NCI-H1092 treated with DMSO at 0.1 percent for 48 hours (cell line): Measurements from ENCODE around the gene CD2AP.
"Not testable (repeated sequence)": the region's sequence is repeated elsewhere in the genome, so short reads cannot be mapped to it uniquely, and the experiment has no call there.

Experiments
- DNase-seq: peaks from one replicate; lab custom pipeline; 2025; lab: John Stamatoyannopoulos, UW

Gene CD2AP

DNA sequence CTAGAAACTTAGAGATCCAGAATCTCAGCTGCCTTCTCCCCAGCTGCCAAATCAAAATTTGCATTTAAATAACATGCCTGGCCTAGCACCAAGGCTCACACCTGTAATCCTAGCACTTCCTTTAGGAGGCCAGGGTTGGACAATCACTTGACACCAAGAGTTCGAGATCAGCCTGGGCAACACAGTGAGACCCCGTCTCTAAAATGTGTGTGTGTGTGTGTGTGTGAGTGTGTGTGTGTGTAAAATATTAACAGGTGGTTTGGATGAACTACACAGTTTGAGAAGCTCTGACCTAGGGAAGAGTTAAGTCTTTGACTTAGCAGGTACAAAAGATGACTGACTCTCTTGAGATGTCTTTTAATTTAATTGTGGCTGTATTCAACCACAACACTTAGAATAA, 20.2 kb upstream of the CD2AP start:
- no peak for DNase-seq

DNA sequence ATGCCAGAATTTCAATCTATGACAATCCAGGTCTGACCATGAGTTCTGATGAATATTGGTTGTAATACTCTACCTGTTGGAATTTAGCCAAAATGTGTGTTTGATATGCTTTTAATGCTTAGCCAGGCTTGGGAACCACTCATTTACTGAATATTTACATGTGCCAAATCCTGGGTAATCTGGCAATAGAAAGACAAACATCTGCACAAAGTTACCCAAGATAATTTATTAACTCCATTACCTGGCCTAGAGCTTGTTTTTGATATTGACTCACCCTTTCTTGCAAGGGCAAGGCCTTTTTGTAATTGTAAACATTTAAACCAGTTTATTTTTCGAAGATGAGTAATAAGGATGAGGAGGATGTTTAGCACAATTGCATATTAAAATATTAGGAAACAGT, 13.5 kb upstream of the CD2AP start:
- DNase-seq, result peak; percentile 42

DNA sequence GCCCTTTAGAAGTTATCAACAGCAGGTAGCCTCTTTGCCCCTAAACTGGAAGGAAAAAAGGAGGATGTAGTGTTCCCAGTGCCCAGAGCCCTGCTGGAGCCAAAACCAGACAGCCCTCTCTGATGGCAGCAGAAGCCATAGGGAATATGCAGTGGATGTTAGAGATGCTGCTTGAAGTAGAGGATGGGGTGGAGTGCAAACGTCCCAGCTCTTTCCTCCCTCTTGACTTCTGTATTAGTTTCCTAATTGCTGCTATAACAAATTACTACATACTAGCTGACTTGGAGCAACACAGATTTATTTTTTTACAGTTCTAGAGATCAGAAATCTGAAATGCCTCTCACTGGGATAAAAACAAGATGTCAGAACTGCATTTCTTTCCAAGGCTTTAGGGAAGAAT, 12.5 kb upstream of the CD2AP start:
- no peak for DNase-seq

DNA sequence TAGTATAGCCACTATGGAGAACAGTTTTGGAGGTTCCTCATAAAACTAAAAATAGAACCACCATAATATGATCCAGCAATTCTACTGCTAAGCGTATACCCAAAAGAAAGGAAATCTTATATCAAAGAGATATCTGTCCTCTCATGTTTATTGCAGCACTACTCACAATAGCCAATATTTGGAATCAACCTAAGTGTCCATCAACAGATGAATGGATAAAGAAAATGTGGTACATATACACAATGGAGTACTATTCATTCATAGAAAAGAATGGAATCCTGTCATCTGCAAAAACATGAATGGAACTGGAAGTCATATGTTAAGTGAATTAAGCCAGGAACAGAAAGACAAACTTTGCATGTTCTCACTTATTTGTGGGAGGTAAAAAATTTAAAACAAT, 5.7 kb upstream of the CD2AP start:
- DNase-seq, result no peak

DNA sequence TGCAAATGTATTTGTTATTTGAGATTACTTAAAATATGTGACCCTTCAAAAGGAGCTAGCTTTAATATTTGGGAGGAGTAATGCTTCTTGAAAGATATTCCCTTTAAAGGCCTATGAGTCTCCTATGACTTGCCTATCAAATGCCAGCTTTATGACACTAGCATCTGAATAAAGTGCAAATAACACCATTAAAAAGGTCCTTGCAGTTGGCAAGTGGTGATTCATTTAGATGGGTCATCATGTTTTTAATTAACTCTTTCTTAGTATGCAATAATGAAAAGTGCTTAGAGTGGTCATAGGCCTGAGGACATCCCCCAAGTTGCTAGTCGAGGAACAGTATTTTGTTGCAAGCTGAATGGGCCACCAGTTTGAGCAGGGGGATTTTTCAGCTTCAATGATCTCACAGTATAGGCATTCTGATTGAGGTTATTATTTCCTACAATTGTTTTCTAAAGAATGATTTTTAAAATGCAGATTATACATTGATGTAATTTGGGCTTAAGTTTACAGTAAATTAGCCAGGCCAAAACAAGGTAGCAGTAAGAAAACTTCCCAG, 3.7 kb upstream of the CD2AP start:
- DNase-seq, result no peak

DNA sequence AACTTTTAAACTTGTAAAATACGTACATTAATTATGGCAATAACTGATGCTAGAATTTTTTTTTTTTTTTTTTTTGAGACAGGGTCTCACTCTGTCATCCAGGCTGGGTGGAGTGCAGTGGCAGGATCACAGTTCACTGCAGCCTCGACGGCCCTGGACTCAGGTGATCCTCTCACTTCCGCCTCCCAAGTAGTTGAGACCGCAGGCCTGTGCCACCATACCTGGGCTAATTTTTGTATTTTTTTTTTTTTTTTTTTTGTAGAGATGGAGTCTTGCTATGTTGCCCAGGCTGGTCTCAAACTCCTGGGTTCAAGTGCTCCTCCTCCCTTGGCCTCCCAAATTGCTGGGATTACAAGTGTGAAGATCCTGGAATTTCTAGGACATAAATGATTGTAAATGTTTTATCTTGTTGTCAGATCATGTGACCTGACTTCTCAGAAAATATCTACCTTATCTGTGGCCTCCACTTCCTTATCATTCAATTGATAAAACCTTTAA, 2.2 kb upstream of the CD2AP start:
- DNase-seq, result no peak

DNA sequence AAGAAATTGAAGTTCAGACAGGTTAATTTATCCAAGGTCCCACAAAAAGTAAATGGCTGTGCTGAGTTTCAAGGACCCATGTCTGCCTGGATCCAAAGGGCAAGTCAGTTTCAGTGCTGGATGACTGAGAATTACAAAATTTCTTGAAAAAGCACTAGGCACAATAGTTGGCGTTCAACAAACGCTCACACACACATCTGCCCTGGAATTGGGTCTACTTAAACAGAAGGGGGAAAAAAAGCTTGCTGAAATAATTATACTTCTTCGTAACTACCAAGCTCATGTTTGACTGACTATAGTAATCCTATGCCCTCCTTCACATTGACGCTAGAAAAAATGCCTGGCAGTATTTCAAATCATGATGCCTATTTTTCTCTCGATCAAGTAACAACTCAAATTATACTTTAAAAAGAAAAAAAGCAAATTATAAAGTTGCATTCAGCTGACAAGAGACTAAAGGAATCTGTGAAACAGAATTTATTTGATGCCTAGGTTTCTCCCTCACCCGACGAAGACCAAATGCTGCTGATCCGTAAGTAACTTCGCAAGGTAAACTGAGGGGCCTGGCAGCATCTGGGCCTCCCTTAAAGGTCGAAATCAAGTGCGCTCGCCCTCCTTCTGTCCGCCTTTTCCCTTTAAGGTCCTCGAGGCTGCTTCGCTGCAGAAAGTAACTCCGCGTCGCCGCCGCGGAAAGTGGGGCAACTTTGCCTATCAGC, 650 bp upstream of the CD2AP start:
- peak; percentile 29 for DNase-seq

DNA sequence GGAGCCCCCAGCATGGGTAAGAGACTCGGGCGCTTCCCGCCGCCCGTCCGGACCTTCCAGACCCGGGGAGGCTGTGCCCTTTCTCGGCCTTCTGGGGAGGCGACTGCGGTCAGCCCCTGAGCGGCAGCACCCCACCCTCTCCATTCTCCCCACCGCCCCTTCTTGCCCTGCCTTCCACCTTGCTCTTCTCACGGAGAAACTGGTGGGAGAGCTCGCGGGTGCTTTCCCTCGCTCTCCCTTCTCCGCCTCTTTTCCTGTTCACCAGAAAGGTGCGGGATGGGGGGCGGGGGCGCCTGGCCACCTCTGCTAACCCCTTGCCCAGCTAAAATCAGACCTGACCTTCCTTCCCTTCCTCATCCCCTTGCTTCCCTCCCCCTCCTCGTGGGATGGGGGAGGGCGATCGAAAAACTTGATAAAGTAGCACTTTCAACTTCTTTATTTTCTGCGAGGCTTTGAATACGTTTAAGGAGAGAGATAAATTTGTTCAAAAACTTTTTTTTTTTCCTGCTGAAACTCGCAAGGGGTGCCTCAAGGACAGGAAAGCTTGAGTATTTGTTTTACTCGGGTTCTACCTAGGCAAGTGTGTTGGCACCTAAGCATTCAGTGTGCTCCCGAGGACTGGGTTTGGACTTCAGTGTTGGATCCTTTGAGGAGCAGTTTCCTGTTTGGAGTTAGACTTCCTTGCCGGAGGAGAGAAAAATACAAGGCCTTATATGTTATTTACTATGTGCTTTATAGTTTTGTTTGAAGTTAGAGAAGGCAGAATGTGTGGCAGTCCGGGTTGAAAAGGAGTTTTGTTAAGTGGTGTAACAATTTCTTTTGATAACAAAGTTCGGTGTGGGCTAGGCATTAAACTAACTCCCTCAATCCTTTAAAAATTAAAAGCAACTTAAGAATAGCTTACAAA, 897 bp downstream of the CD2AP start:
- DNase-seq, result no peak

DNA sequence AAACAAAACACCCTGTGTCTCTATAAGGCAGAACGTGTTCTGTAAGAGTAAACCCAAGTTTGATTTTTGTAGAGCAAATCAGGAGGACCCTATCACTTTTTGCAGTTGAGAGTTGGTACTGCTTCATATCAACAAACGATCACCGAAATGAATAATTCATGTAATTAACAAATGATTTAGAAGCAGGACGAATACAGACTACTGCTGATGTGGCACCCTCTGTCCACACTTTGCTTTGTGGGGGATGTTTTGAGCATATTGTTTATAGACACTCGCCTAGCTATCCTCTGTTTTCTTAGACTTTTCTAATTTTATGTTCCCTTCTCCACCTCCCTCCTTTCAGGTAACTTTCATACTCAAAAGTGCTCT, 1.5 kb downstream of the CD2AP start:
- no peak for DNase-seq

DNA sequence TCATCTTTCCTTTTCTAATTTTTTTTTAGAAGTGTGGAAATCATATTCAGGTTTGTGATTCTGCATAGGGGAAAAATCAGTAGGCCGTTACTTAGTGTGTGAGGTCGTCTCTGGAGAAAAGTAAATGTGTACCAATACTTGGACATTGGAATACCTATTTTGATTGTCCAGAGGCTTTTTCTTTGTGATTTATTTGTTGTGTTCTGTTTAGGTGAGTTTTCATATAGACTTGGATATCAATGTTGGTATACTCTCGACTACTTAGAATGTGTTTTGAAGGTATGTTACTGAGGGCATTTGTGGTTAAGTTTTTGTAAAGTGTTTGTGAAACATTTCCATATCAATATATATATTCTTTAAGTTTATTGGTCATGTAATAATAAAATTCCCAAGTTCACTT, 2.3 kb downstream of the CD2AP start:
- DNase-seq, result no peak

DNA sequence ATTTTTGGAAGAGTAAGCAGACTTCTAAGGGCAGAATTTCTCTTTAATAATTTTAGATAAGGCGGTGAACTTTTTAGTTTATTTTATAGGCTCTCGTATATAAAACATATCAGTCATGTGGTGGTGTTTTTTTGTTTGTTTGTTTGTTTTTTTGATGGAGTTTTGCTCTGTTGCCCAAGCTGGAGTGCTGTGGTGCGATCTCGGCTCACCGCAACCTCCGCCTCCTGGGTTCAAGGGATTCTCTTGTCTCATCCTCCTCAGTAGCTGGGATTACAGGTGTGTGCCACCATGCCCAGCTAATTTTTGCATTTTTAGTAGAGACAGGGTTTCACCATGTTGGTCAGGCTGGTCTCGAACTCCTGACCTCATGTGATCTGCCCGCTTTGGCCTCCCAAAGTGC, 3.6 kb downstream of the CD2AP start:
- not testable (repeated sequence) for DNase-seq

DNA sequence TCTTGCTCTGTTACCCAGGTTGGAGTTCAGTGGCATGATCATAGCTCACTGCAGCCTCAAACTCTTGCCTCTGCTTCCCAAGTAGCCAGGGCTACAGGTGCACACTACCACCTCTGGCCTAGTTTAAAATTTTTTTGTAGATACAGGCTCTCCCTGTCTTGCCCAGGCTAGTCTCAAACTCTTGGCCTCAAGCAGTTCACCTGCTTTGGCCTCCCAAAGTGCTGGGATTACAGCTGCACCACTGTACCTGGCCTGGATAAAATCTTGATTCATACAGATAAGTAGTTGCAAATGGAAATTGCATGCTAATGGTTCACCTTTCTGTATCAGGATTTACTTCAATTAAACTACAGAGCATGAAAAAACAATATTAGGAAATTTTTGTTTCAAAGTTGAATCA, 4.2 kb downstream of the CD2AP start:
- DNase-seq, result no peak

DNA sequence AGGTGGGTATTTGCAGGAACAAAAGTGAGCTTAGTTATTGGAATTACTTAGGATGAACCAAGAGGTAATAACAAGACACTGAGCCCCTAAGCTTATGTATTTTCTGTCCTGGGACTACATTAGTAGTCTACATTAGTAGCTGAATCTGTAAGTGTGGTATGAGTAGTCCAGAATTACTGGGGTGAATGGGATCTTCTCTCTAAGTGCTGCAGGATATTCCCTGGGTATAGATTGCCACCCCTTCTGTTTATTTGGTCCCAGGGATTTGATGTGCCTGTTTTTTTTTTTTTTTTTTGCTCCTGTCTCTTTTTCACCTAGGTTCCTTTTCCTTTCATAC, 5.9 kb downstream of the CD2AP start:
- no peak for DNase-seq

DNA sequence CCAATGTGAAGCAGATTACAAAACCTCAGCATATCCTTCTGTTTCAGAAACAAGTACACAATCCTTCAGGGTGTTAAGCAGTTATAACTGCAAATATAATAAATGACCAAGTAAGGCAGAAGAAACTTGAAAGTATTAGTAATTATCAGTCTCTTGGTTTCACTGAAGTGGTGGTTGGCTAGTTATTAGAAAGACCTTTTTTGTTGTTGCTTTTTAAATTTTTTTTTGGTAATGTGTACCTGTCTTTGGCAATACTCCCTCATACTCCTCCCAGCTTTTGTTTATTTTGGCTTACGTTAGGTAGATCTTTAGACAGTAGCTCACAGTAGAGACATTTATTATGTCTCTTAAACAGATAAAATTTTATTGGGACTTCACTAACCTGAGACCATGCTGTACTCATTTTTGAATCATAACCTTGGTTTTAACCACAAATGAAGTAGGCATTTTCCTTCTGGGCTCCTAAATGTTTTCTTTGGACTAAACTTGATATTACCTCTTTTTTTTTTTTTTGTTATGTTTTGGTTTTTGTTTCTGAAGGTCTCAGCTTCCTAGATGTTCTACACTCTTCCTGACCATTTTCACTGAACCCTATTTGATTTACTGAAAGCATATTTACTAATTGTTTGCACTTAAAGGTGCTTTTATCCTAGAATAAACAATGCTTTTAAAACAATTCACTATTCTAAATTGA, 6.4 kb downstream of the CD2AP start:
- DNase-seq, result peak; percentile 11

DNA sequence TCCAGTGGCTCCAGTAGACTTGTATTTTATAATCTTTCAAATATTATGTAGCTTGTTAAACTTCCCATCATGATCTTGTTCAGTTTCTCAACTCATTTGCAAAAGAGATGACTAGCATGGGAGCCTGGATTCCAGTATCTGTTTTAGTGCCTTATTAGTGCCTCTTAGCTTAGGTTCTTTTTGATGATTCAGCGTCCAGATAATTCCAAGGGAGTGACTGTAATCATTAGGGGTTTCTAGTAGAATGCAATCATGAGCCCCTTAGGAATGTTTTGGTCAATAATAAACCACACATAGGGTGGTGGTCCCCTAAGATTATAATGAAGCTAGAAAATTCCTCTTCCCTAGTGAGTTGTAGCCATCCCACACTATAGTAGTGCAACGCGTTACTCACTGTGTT, 7.0 kb downstream of the CD2AP start:
- peak; percentile 4 for DNase-seq

DNA sequence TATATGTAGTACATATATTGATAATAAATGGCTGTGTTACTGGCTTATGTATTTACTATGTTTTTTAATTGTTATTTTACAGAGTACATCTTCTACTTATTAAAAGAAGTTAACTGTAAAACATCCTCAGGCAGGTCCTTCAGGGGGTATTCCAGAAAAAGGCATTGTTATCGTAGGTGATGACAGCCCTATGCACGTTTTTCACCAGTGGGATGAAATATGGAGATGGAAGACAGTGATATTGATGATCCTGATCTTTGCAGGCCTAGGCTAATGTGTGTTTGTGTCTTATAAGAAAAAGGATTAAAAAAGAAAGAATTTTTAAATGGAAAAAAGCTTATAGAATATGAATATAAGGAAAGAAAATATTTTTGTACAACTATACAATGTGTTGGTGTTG, 7.5 kb downstream of the CD2AP start:
- DNase-seq, result no peak

DNA sequence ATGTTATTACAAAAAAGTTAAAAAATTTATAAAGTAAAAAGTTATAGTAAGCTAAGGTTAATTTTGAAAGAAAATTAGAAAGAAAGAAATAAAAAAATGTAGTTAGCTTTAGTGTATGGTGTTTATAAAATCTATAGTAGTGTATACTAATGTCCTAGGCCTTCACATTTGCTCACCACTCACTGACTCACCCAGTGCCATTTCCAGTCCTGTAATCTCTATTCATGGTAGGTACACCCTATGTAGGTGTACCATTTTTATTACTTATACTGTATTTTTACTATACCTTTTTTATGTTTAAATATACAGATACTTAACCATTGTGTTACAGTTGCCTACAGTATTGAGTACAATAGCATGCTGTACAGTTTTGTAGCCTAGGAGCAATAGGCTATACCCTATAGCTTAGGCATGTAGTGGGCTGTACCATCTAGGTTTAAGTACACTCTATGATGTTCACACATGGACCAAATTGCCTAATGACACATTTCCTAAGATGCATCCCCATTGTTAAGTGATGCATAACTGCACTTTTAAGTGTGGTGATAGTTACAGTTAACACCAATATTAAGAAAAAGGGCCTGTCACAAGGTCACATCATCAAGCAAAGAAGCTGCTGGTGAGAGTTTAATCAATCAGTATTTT, 8.0 kb downstream of the CD2AP start:
- no peak for DNase-seq

DNA sequence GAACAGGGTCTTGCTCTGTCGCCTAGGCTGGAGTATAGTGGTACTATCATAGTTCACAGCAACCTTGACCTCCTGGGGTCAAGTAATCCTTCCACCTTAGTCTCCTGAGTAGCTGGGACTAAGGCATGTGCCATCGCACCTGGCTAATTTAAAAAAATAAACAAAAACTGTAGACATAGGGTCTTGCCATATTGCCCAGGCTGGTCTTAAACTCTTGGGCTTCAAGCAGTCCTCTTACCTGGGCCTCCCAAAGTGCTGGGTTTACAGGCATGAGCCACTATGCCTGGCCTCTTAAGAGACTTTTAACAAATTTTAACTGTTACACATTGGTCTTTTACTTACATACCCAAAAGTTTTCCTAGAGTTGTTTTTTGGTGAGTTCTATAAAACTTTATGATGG, 12.4 kb downstream of the CD2AP start:
- DNase-seq, result no peak

DNA sequence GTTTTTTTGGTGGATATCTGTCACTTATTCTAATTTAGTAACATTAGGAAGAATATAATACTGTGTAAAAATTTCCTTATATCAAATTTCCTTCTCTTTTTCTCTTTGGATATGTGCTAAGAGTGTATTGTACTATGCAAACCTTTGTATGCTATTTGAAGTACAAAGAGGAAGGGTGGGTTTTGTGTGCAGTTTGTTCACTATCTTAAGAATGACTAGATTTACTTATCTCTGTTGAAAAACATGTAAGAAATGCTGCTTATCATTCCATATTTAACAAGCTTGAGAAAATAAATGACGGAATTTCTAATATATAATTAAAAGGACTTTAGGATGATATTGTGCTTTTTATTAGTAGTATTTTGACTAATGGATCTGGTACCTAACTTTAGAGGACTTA, 13.1 kb downstream of the CD2AP start:
- no peak for DNase-seq

DNA sequence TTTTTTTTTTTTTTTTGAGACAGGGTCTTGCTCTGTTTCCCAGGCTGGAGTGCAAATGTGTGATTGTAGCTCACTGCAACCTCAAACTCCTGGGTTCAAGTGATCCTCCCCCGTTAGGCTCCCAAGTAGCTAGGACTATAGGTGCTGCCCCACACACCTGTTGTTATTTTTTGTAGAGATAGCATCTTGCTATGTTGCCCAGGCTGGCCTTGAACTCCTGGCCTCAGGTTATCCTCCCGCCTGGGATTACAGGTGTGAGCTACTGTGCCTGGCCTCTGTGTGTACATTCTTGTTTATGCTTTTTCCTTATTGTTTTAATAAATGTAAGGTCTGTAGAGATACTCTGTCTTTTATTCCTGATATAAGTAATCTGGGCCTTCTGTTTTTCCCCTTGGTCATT, 14.8 kb downstream of the CD2AP start:
- no peak for DNase-seq

DNA sequence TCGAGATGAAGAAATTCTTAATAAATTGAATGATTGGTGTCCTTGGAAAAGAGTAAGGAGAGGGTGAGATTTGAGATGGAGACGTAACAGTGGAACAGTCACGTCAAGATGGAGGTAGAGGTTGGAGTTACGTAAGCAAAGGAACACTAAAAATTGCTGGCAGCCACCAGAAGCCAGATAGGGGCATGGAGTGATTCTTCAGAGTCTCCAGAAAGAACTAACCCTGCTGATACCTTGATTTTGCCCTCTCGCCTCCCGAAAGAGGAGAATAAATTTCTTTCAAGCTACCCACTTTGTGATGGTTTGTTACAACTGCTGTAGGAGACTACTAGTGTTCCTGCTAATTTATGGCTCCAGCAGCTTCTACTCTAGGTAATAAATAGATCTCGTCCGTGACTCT, 17.6 kb downstream of the CD2AP start:
- no peak for DNase-seq

DNA sequence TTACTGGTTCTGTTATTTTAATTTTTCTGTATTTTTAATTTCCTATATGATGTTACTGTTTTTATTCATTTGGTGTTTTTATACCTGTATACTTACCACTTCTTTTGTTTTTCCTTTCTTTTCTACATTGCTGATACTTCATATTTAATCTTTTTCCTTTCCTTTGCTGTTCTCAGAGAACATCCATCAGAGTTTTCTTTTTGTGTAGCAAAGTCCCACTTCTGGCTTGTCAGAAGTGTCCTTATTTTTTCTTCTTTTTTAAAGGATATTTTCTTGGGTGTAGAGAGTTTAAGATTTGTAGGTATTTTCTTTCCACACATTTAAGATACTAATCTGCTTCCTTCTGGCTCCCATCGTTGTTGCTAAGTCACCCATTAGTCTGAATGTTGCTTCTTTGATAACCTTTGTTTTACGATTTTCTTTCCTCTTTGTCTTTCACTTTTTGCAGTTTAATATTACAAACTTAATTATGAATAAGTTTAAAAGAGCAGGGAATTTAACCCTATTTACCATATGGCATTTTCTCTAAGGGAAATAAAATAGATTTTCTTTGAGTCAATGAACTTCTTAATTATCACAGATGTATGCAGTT, 18.5 kb downstream of the CD2AP start:
- no peak for DNase-seq
